Hepatocyte (in vitro differentiated cells): ENCODE results near the gene ROBO1.

Experiments
- CTCF ChIP-seq: fragments of 200-600 bp; sonication (generic); IDR thresholded peaks from 2 replicates; pipeline ENCODE4 v1.5.1; 2016; ENCODE audit warnings: antibody characterized with exemption, mild to moderate bottlenecking; ENCODE audit not compliant: poor library complexity
- EZH2 ChIP-seq: fragments of 200-600 bp; sonication (generic); IDR thresholded peaks from 2 replicates; pipeline ENCODE4 v1.6.1; 2016; ENCODE audit warnings: antibody characterized with exemption, mild to moderate bottlenecking, borderline replicate concordance

- TF ChIP-seq CTCF (no peak), EZH2 (no peak)
Measured at GRCh38 chr3:78804251-78805037, 963.4 kb downstream of the ROBO1 start.
